SH-SY5Y (cell line): ENCODE measurements around the gene AWAT2.

ENCODE experiments used
- GATA2 ChIP-seq: IDR thresholded peaks from 2 replicates; pipeline ENCODE4 v1.6.1; 2011; ENCODE audit warnings: mild to moderate bottlenecking, low read depth, low read length
- GATA3 ChIP-seq: IDR thresholded peaks from 2 replicates; pipeline ENCODE4 v1.6.1; 2011; ENCODE audit warnings: low read depth, mild to moderate bottlenecking, low read length, moderate library complexity

GRCh38 chrX:70026112-70026850 is 23.5 kb downstream of the AWAT2 start:
- TF ChIP-seq GATA2 (no peak), GATA3 (no peak)
